HTERT RPE-1 (cell line): Measurements from ENCODE around the gene RNF182.
"Not testable (repeated sequence)": the region's sequence is repeated elsewhere in the genome, so short reads cannot be mapped to it uniquely, and the experiment has no call there.

Source experiments
- in situ Hi-C: fragments of 300-500 bp; cut with MboI; formaldehyde crosslinking; loops from 4 replicates; pipeline ENCODE4 v1.14.3; 2020; ENCODE audit warnings: low sequenced_read_pairs

Gene RNF182

GRCh38 chr6:13924949-13925881 is at the start of gene RNF182:
RNF182 (plus strand) TSS chr6:13924952; CDS start chr6:13977120, 52,168 bp downstream.
- in situ Hi-C loops, result no loop called here

GRCh38 chr6:13877051-13877450 is 47.7 kb upstream of the RNF182 start:
- in situ Hi-C loops, result no loop called here

- in situ Hi-C loops, result not testable (repeated sequence)
Measured at GRCh38 chr6:13880061-13880663, 44.6 kb upstream of the RNF182 start.

- in situ Hi-C loops, result no loop called here
Measured at GRCh38 chr6:13881621-13882165, 43.1 kb upstream of the RNF182 start.

- in situ Hi-C loops, result no loop called here
Measured at GRCh38 chr6:13883966-13884365, 40.8 kb upstream of the RNF182 start.

- in situ Hi-C loops, result no loop called here
Measured at GRCh38 chr6:13884397-13884796, 40.4 kb upstream of the RNF182 start.

GRCh38 chr6:13885601-13886000 is 39.2 kb upstream of the RNF182 start:
- in situ Hi-C loops, result no loop called here

GRCh38 chr6:13886949-13887348 is 37.8 kb upstream of the RNF182 start:
- in situ Hi-C loops, result no loop called here

- in situ Hi-C loops, result no loop called here
Measured at GRCh38 chr6:13892017-13892645, 32.6 kb upstream of the RNF182 start.

GRCh38 chr6:13902922-13903321 is 21.8 kb upstream of the RNF182 start:
- in situ Hi-C loops, result no loop called here

GRCh38 chr6:13903364-13903763 is 21.4 kb upstream of the RNF182 start:
- in situ Hi-C loops, result no loop called here

GRCh38 chr6:13907001-13907350 is 17.8 kb upstream of the RNF182 start:
- in situ Hi-C loops, result no loop called here

GRCh38 chr6:13907614-13908215 is 17.0 kb upstream of the RNF182 start:
- in situ Hi-C loops, result no loop called here

GRCh38 chr6:13908955-13909381 is 15.8 kb upstream of the RNF182 start:
- in situ Hi-C loops, result no loop called here

- in situ Hi-C loops, result no loop called here
Measured at GRCh38 chr6:13910443-13910842, 14.3 kb upstream of the RNF182 start.

- in situ Hi-C loops, result no loop called here
Measured at GRCh38 chr6:13911337-13911736, 13.4 kb upstream of the RNF182 start.

GRCh38 chr6:13913226-13914001 is 11.3 kb upstream of the RNF182 start:
- in situ Hi-C loops, result no loop called here

GRCh38 chr6:13914351-13914750 is 10.4 kb upstream of the RNF182 start:
- in situ Hi-C loops, result no loop called here

GRCh38 chr6:13915561-13916229 is 9.1 kb upstream of the RNF182 start:
- in situ Hi-C loops, result no loop called here
